Pulmonary artery endothelial cell (primary cell): Measurements from ENCODE around the gene COMT. TPM values are rescaled to one million over a fixed set of nuclear protein-coding genes. Genes with fewer than 3 reads are reported as not detected.
A peak's percentile ranks its signal among the peaks of the same experiment; 100 is the strongest.

Source experiments
- DNase-seq: peaks from one replicate; pipeline ENCODE4 v3.0.0-alpha.2; 2011; ENCODE audit warnings: low read depth, low spot score
- total RNA-seq: library from RNA; depleted of rRNA; stranded (reverse); fragments of >200 nt; gene quantifications from 2 replicates; pipeline ENCODE4 v1.2.3, GENCODE V29; 2014

Gene COMT
- total RNA-seq, 1 donor from 2014 or later: 254 TPM

- no peak for DNase-seq
Observed at GRCh38 chr22:20011123-20011992, 69.8 kb downstream of the COMT start.

GRCh38 chr22:20011993-20012740 is 70.6 kb downstream of the COMT start:
- DNase-seq: no peak

- no peak for DNase-seq
Observed at GRCh38 chr22:20012741-20013331, 71.3 kb downstream of the COMT start.

GRCh38 chr22:20013382-20013871 is 71.9 kb downstream of the COMT start:
- DNase-seq: peak; percentile 19

GRCh38 chr22:20014526-20015186 is 73.1 kb downstream of the COMT start:
- no peak for DNase-seq

- DNase-seq: no peak
Observed at GRCh38 chr22:20015187-20015625, 73.6 kb downstream of the COMT start.

- no peak for DNase-seq
Observed at GRCh38 chr22:20015971-20016733, 74.6 kb downstream of the COMT start.

GRCh38 chr22:20016734-20017621 is 75.4 kb downstream of the COMT start, which contains the start of gene ARVCF:
TSS of gene ARVCF (minus strand) at chr22:20016823. CDS start at chr22:19990794, 26,029 bp downstream.
- DNase-seq: peak; percentile 64

- DNase-seq: no peak
Observed at GRCh38 chr22:20017622-20017958, 76.0 kb downstream of the COMT start.

- no peak for DNase-seq
Observed at GRCh38 chr22:20018001-20018400, 76.4 kb downstream of the COMT start.

Other genes with a start within 250 kb of the COMT start
- gene SEPTIN5, start 227.3 kb upstream of the COMT start, total RNA-seq: 11.1 and 11.8 TPM in 2 replicates
- gene GP1BB, start 218.2 kb upstream of the COMT start, total RNA-seq: 0.79 and 1.1 TPM in 2 replicates
- 0.71 and 6.5 TPM in 2 replicates for gene TBX1, start 181.0 kb upstream of the COMT start, total RNA-seq
- gene GNB1L, start 86.9 kb upstream of the COMT start, total RNA-seq: 11.1 and 14.6 TPM in 2 replicates
- 29.2 and 39.3 TPM in 2 replicates for gene RTL10, start 86.9 kb upstream of the COMT start, total RNA-seq
- gene TXNRD2, start within 50 bp of the COMT start, total RNA-seq: 67.5 and 73.7 TPM in 2 replicates
- gene ARVCF, start 75.1 kb downstream of the COMT start, total RNA-seq: 52.8 and 79.3 TPM in 2 replicates
- 36.4 and 72.1 TPM in 2 replicates for gene TANGO2, start 79.3 kb downstream of the COMT start, total RNA-seq
- 35.9 and 40.9 TPM in 2 replicates for gene DGCR8, start 138.5 kb downstream of the COMT start, total RNA-seq
- 213 and 264 TPM in 2 replicates for gene RANBP1, start 174.3 kb downstream of the COMT start, total RNA-seq
- gene TRMT2A, start 175.5 kb downstream of the COMT start, total RNA-seq: 46.5 and 62.3 TPM in 2 replicates
- gene ZDHHC8, start 190.0 kb downstream of the COMT start, total RNA-seq: 10.6 and 14.8 TPM in 2 replicates
- gene CCDC188, start 209.3 kb downstream of the COMT start, total RNA-seq: 4.5 and 10.0 TPM in 2 replicates